Astrocyte of the cerebellum (primary cell): ENCODE results near the gene ACRBP.
"Not testable (repeated sequence)": the region's sequence is repeated elsewhere in the genome, so short reads cannot be mapped to it uniquely, and the experiment has no call there.

ENCODE experiments used
- DNase-seq: peaks from one replicate; pipeline ENCODE4 v3.0.0-alpha.2; 2011; ENCODE audit warnings: low read depth
- H3K4me3 ChIP-seq: 2 replicates; pipeline ENCODE4 v1.5.1; 2011; ENCODE audit warnings: mild to moderate bottlenecking, low read depth, low read length, moderate library complexity
- CTCF ChIP-seq: IDR thresholded peaks from 2 replicates; pipeline ENCODE4 v1.5.1; 2012; ENCODE audit warnings: low read length, low read depth, moderate library complexity, mild to moderate bottlenecking; ENCODE audit errors: missing control alignments
- in situ Hi-C: cut with HindIII; loops from 2 replicates; pipeline ENCODE4 v1.10.0; 2017; ENCODE audit warnings: low sequenced_read_pairs

Gene ACRBP

GRCh38 chr12:6606331-6607131, 40.7 kb downstream of the ACRBP start:
- no peak for TF ChIP-seq CTCF
- in situ Hi-C loops = no loop called here
- DNase-seq = no peak
- peak overlapping the region; percentile 73 for H3K4me3 ChIP-seq

- H3K4me3 ChIP-seq = peak overlapping the region; percentile 73
- TF ChIP-seq CTCF = no peak
- in situ Hi-C loops = no loop called here
- DNase-seq = no peak
These were observed 41.6 kb downstream of the ACRBP start for GRCh38 chr12:6605421-6606330.

GRCh38 chr12:6604259-6605029, 42.8 kb downstream of the ACRBP start:
- H3K4me3 ChIP-seq = peak overlapping the region; percentile 73
- no peak for DNase-seq
- in situ Hi-C loops = no loop called here
- TF ChIP-seq CTCF = no peak

GRCh38 chr12:6603095-6603567, 44.1 kb downstream of the ACRBP start:
- in situ Hi-C loops = no loop called here
- H3K4me3 ChIP-seq = peak overlapping the region; percentile 11
- TF ChIP-seq CTCF = no peak
- DNase-seq = no peak

GRCh38 chr12:6602526-6602925, 44.7 kb downstream of the ACRBP start:
- no peak for TF ChIP-seq CTCF
- in situ Hi-C loops = no loop called here
- H3K4me3 ChIP-seq = no peak overlapping the region
- no peak for DNase-seq

- H3K4me3 ChIP-seq, in situ Hi-C loops: not testable (repeated sequence)
These were observed 51.6 kb downstream of the ACRBP start for GRCh38 chr12:6595673-6596072.

More at GRCh38 chr12:6595673-6596072, 51.6 kb downstream of the ACRBP start:
- DNase-seq = not testable (repeated sequence)
